Keratinocyte (primary cell): ENCODE measurements around the gene TNS3. TPM values are rescaled to one million over a fixed set of nuclear protein-coding genes. Genes with fewer than 3 reads are reported as not detected.

Source experiments
- DNase-seq: peaks from one replicate; pipeline ENCODE4 v3.0.0-alpha.2; 2011; ENCODE audit warnings: low read depth, missing footprints, low spot score
- FAIRE-seq: peaks from 2 replicates; lab custom pipeline; 2011; peaks lifted over from hg19 to GRCh38; lab: Jason Lieb, UNC
- H2AFZ ChIP-seq: 2 replicates; pipeline ENCODE4 v1.6.0; 2012; ENCODE audit warnings: low read length, control low read depth, inconsistent platforms; ENCODE audit not compliant: control insufficient read depth
- H3K27ac ChIP-seq: 2 replicates; pipeline ENCODE4 v1.5.1; 2011; ENCODE audit warnings: low read length; ENCODE audit not compliant: control insufficient read depth, insufficient read depth
- H3K27me3 ChIP-seq: 3 replicates; pipeline ENCODE4 v1.6.0; 2011; ENCODE audit warnings: low read length; ENCODE audit not compliant: control insufficient read depth, insufficient read depth; ENCODE audit errors: extremely low read depth
- H3K36me3 ChIP-seq, 2 experiments: 2 replicates in 1 of 2; 3 replicates in 1 of 2; pipeline ENCODE4 v1.5.1; 2011; ENCODE audit warnings: low read length in 2 of 2, mild to moderate bottlenecking in 1 of 2; ENCODE audit not compliant: control insufficient read depth in 2 of 2, insufficient read depth in 2 of 2; ENCODE audit errors: extremely low read depth in 1 of 2
- H3K4me1 ChIP-seq: 3 replicates; pipeline ENCODE4 v1.5.1; 2011; ENCODE audit warnings: low read length; ENCODE audit not compliant: control insufficient read depth, insufficient read depth; ENCODE audit errors: extremely low read depth
- H3K4me2 ChIP-seq: 3 replicates; pipeline ENCODE4 v1.6.0; 2011; ENCODE audit warnings: low read depth, low read length; ENCODE audit not compliant: control insufficient read depth, insufficient read depth; ENCODE audit errors: extremely low read depth
- H3K4me3 ChIP-seq, 3 experiments: fragments of 200-600 bp in 1 of 3; sonication (generic) in 1 of 3; 2 replicates in 2 of 3; 3 replicates in 1 of 3; pipeline ENCODE4 v1.5.1; 2011 to 2016; ENCODE audit warnings: low read length in 3 of 3, mild to moderate bottlenecking in 3 of 3, control low read depth in 2 of 3, inconsistent platforms in 1 of 3, low read depth in 1 of 3, mixed read lengths in 1 of 3, mixed run types in 1 of 3, moderate library complexity in 1 of 3; ENCODE audit not compliant: control insufficient read depth in 2 of 3, insufficient read depth in 2 of 3; ENCODE audit errors: extremely low read depth in 1 of 3
- H3K79me2 ChIP-seq: 2 replicates; pipeline ENCODE4 v1.6.0; 2012; ENCODE audit warnings: low read length; ENCODE audit not compliant: control insufficient read depth, insufficient read depth
- H3K9ac ChIP-seq: 3 replicates; pipeline ENCODE4 v1.6.0; 2011; ENCODE audit warnings: low read length; ENCODE audit not compliant: control insufficient read depth, insufficient read depth; ENCODE audit errors: extremely low read depth
- H3K9me1 ChIP-seq: 3 replicates; pipeline ENCODE4 v1.6.0; 2011; ENCODE audit warnings: low read length; ENCODE audit not compliant: control insufficient read depth, insufficient read depth; ENCODE audit errors: extremely low read depth
- H3K9me3 ChIP-seq: 2 replicates; pipeline ENCODE4 v1.5.1; 2012; ENCODE audit warnings: low read depth, low read length; ENCODE audit not compliant: control insufficient read depth
- H4K20me1 ChIP-seq: 3 replicates; pipeline ENCODE4 v1.6.0; 2011; ENCODE audit warnings: low read length; ENCODE audit not compliant: control insufficient read depth, insufficient read depth; ENCODE audit errors: extremely low read depth
- EZH2 ChIP-seq: IDR thresholded peaks from one replicate; pipeline ENCODE4 v1.6.1; 2012; ENCODE audit warnings: inconsistent platforms, mild to moderate bottlenecking, low read length, moderate library complexity
- dilution Hi-C: fragments of 300-500 bp; cut with MboI; formaldehyde crosslinking; loops from one replicate; pipeline ENCODE4 v1.7.0; 2020; ENCODE audit warnings: low sequenced_read_pairs; ENCODE audit not compliant: extremely low pct_ligation_motif_present
- polyA plus RNA-seq, 5 experiments: library from polyadenylated mRNA; depleted of rRNA in 3 of 5; stranded (reverse) in 3 of 5; stranded (forward) in 1 of 5; unstranded in 1 of 5; fragments of >200 nt; gene quantifications; 1 replicate in 1 of 5; 2 replicates in 3 of 5; 3 replicates in 1 of 5; pipeline versions ENCODE4 v1.2.1 to v1.2.3, GENCODE V29; 2011 to 2012; ENCODE audit warnings: missing spikeins in 2 of 5, low read depth in 1 of 5, low replicate concordance in 1 of 5
- TF ChIP-seq, protein P1 (sequence below), 3 experiments: IDR thresholded peaks in 1 of 3; conservative IDR thresholded peaks in 1 of 3; optimal IDR thresholded peaks in 1 of 3; 2 replicates in 2 of 3; 3 replicates in 1 of 3; pipeline versions ENCODE3 to v1.5.1; 2011; ENCODE audit warnings: low read length in 3 of 3, mild to moderate bottlenecking in 3 of 3, moderate library complexity in 2 of 3, control low read depth in 1 of 3, inconsistent platforms in 1 of 3; ENCODE audit not compliant: insufficient read depth in 2 of 3; ENCODE audit errors: extremely low read depth in 1 of 3

TNS3 gene
- polyA plus RNA-seq, 1 donor (not counting 4 experiments of a cell fraction or from before 2014, with no cell fraction given) = 3.9 TPM

DNA sequence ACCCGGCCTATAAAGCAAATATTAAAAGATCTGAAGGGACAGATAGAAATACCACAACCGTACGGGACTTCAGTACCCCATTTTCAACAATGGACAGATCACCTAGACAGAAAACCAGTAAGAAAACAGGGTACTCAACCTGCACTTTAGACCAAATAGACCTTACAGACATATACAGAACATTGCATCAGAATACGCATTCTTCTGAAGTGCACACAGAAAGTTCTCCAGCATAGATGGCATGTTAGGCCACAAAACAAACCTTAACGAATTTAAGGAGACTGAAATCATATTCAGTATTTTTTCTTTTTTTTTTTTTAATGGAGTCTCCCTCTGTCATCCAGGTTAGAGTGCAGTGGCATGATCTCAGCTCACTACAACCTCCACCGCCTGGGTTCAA is 151.5 kb downstream of the TNS3 start:
- DNase-seq = no peak
- no peaks in the 10 kb centered on the region for H4K20me1 ChIP-seq
- H3K4me1 ChIP-seq = peaks cover 16% of the 10 kb centered on the region
- H3K79me2 ChIP-seq = no peaks in the 10 kb centered on the region
- no peaks in the 10 kb centered on the region for H3K9me3 ChIP-seq
- no peaks in the 10 kb centered on the region for H3K27me3 ChIP-seq
- TF ChIP-seq EZH2 = no peak
- TF ChIP-seq, protein P1, sequence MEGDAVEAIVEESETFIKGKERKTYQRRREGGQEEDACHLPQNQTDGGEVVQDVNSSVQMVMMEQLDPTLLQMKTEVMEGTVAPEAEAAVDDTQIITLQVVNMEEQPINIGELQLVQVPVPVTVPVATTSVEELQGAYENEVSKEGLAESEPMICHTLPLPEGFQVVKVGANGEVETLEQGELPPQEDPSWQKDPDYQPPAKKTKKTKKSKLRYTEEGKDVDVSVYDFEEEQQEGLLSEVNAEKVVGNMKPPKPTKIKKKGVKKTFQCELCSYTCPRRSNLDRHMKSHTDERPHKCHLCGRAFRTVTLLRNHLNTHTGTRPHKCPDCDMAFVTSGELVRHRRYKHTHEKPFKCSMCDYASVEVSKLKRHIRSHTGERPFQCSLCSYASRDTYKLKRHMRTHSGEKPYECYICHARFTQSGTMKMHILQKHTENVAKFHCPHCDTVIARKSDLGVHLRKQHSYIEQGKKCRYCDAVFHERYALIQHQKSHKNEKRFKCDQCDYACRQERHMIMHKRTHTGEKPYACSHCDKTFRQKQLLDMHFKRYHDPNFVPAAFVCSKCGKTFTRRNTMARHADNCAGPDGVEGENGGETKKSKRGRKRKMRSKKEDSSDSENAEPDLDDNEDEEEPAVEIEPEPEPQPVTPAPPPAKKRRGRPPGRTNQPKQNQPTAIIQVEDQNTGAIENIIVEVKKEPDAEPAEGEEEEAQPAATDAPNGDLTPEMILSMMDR (optimal IDR thresholded peaks at IDR 0.05 in 1 of 3, IDR thresholded peaks at IDR 0.05 in 1 of 3, conservative IDR thresholded peaks at IDR 0.05 in 1 of 3; ENCODE audit: extremely low read depth in 1 of 3, insufficient read depth in 2 of 3, low read length in 3 of 3) = no peak
- no peaks in the 10 kb centered on the region for H3K36me3 ChIP-seq
- no peak overlapping the region for H3K4me2 ChIP-seq
- H2AFZ ChIP-seq = no peak overlapping the region
- no peak overlapping the region for H3K9ac ChIP-seq
- H3K9me1 ChIP-seq = no peaks in the 10 kb centered on the region
- FAIRE-seq = no peak
- dilution Hi-C loops = loop anchor here (25.0 kb wide), 1 partner anchor 107 kb away; no protein-coding TSS in a partner anchor
- no peak overlapping the region for H3K4me3 ChIP-seq
- H3K27ac ChIP-seq = no peak overlapping the region

DNA sequence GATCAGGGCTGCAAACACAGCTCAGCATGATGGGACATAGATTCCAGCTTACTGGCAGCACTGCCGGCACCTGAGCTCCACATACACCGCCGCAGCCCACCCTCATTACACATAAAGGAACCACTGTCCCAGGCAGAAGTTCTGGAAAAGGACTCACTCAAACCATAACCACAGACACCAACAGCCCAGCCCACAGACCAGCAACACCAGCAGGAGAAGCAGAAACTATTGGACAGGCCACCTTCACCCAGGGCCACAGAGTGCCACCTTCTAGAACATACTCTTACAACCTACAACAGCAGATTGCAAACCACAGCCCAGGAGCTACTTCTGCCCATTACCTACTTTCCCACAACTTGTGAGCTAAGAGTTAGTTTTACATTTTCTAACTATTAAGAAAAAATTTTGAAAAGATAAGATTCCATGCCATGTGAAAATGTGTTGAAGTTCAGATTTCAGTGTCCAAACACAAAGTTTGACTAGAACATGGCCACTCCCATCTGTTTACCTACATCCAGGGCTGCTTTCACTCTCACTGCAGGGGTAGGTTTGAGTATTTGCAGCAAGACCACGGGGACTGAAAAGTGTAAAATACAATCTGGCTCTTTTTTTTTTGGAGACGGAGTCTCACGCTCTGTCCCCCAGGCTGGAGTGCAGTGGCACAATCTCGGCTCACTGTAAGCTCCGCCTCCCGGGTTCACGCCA is 153.0 kb downstream of the TNS3 start:
- Histone ChIP-seq H3K4me2 (no peak overlapping the region), H3K4me3 (no peak overlapping the region), H3K36me3 (no peaks in the 10 kb centered on the region), H3K9me1 (no peaks in the 10 kb centered on the region), H3K4me1 (peaks cover 15% of the 10 kb centered on the region), H2AFZ (no peak overlapping the region), H3K27me3 (no peaks in the 10 kb centered on the region), H4K20me1 (no peaks in the 10 kb centered on the region), H3K27ac (no peak overlapping the region), H3K79me2 (no peaks in the 10 kb centered on the region), H3K9me3 (no peaks in the 10 kb centered on the region), H3K9ac (no peak overlapping the region)
- dilution Hi-C loops = loop anchor here (25.0 kb wide), 1 partner anchor 108 kb away; no protein-coding TSS in a partner anchor
- no peak for DNase-seq
- TF ChIP-seq EZH2 = no peak
- TF ChIP-seq, protein P1 (optimal IDR thresholded peaks at IDR 0.05 in 1 of 3, IDR thresholded peaks at IDR 0.05 in 1 of 3, conservative IDR thresholded peaks at IDR 0.05 in 1 of 3; ENCODE audit: extremely low read depth in 1 of 3, insufficient read depth in 2 of 3, low read length in 3 of 3) = no peak
- FAIRE-seq = no peak
